GM23248 (cell line): Measurements from ENCODE around the gene ZNF785.

ENCODE experiments used
- EZH2 ChIP-seq: fragments of 200-600 bp; sonication (generic); IDR thresholded peaks from 2 replicates; pipeline ENCODE4 v1.6.1; 2018; ENCODE audit warnings: antibody characterized with exemption, mild to moderate bottlenecking; ENCODE audit not compliant: insufficient read depth, poor library complexity, severe bottlenecking
- EZH2phosphoT487 ChIP-seq: fragments of 200-600 bp; sonication (generic); IDR thresholded peaks from 2 replicates; pipeline ENCODE4 v1.6.1; 2018; ENCODE audit warnings: antibody characterized with exemption, moderate library complexity, mild to moderate bottlenecking, low read depth; ENCODE audit not compliant: insufficient read depth

DNA sequence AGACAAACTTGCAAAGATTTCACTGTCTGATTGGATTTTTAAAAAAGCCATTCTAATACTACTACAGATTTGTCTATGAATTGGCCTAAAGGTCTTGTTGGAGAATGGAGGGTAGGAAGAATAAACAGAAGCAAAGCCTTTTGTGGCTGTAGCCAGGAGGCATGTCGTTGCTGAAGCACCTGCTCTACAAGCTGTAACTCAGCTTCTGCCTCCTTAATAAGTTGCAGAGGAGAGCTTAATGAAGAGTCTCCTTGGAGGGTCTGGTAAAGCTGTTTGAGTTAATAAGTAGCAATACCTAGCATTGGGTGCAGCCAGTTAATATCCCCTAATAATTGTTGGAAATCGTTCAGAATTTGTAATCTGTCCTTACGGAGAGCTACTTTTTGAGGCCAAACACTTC lies 34.7 kb upstream of the ZNF785 start:
- TF ChIP-seq EZH2phosphoT487, result no peak
- no peak for TF ChIP-seq EZH2
